ENCODE measurements around the gene FUT3.

DNA sequence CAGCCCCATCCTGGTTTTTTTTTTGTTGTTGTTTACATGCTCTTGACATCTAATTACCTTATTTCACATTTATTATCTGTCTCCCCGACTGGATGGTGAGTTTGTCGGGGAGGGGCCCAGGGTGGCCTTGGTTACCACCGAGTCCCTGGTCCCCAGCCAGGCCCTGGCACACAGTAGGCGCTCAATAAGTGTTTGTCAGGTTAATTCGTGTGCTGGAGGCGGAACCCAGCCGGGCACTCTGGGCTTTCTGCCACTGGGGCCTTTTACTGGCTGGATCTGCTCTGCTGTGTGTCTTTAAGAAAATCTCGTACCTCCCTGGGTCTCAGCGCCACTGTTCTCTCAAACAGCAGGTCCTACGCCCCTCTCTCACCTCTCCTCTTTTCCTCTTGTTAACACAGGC is 41.8 kb downstream of the FUT3 start:
- no peak for TF ChIP-seq GTF2F1 (IDR thresholded peaks at IDR 0.05; ENCODE audit: borderline replicate concordance, low read depth, low read length)
- TF ChIP-seq CTCF (IDR thresholded peaks at IDR 0.05; ENCODE audit: control extremely low read depth in 1 of 3, insufficient read depth in 1 of 3, low read depth in 1 of 3, low read length in 3 of 3) = no peak
- no peak for TF ChIP-seq TCF12 (IDR thresholded peaks at IDR 0.05; ENCODE audit: low read depth, low read length)
- TF ChIP-seq MAFK (IDR thresholded peaks at IDR 0.05; ENCODE audit: low read depth, low read length) = no peak
- TF ChIP-seq YY1 (IDR thresholded peaks at IDR 0.05; ENCODE audit: low read depth, low read length) = no peak
- no peak for TF ChIP-seq POLR2A (IDR thresholded peaks at IDR 0.05; ENCODE audit: control extremely low read depth in 1 of 2, low read depth in 2 of 2, low read length in 2 of 2)
- TF ChIP-seq EP300 (IDR thresholded peaks at IDR 0.05; ENCODE audit: borderline replicate concordance in 1 of 2, low read depth in 2 of 2, low read length in 2 of 2) = no peak
- TF ChIP-seq EZH2 (IDR thresholded peaks at IDR 0.05; ENCODE audit: low read depth, low read length, severe bottlenecking) = no peak
- TF ChIP-seq RBBP5 (IDR thresholded peaks at IDR 0.05; ENCODE audit: borderline replicate concordance, low read depth, low read length) = no peak
- no peak for TF ChIP-seq RFX5 (IDR thresholded peaks at IDR 0.05; ENCODE audit: borderline replicate concordance, low read depth, low read length)

All from H1 (cell line).